HG03432 (cell line): Measurements from ENCODE around the gene SMIM5.

Source experiments
- ATAC-seq: cut with Tn5 transposase; IDR thresholded peaks from one replicate; pipeline ENCODE4 v1.9.1; 2021; ENCODE audit warnings: mild to moderate bottlenecking, moderate library complexity; ENCODE audit not compliant: unreplicated experiment

SMIM5 gene

DNA sequence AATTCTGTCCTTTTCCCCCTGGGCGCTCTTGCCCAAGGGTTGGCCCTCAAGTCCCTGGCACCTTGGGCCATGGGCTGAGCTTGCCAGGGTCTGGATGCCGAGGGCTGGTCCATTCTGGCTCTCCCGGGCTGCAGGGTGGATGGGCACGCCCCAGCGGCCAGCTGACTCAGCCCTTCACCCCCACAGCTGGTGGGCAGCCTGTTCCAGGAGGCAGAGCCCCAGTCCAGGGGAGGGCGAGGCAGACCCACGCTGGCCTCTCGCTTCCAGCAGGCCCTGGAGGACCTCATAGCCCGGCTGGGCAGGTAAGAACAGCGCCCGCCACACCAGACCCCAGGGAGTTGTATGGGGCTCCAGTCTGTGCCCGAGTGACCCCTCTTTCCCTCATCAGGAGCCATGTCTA is 30.6 kb upstream of the SMIM5 start:
- no peak for ATAC-seq

DNA sequence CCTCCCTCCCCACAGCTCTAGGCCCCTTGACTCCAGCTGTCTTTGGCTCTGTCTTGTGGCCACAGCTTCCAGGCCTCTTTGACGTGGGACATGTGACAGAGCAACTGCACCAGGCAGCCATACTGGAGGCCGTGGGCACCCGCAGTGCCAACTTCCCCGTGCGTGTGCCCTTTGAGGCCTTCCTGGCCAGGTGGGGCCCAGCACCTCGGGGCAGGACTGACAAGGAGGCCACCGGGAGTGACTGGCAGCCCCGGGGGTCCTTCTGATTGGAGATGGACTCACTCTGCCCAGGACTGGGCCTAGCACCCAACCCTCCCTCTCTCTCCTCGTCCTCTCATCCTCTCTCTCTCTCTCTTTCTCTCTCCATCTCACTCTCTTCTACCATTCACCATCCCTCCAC is 30.1 kb upstream of the SMIM5 start:
- no peak for ATAC-seq

DNA sequence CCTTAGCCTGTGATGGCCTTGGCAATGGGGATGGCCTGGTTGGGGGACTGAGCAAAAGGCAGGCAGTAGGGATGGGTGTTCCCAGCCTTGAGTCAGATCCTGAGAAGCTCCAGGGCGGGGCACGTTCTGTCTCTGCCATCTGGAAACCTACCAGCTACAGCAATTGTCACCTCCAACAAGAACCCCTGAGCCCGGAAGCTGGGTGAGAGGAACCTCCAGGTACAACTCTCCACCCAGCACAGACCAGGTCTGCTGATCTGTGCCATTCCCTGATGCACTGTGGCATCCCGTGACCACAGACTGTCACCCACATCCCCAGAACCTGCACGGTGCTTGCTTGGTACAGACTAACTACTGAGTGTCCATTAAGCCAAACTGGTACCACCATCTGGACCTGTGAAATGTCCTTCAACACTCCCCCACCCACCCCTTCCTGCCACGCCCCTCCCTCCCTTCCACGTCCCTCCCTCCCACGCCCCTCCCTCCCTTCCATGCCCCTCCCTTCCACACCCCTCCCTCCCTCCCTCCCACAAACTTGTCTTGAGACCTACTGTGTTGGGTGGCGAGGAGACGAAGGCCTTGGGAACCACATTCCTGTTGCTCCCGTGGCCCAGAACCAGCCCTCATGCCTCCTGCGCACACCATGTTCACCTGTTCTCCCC is 29.1 kb upstream of the SMIM5 start:
- ATAC-seq: no peak

DNA sequence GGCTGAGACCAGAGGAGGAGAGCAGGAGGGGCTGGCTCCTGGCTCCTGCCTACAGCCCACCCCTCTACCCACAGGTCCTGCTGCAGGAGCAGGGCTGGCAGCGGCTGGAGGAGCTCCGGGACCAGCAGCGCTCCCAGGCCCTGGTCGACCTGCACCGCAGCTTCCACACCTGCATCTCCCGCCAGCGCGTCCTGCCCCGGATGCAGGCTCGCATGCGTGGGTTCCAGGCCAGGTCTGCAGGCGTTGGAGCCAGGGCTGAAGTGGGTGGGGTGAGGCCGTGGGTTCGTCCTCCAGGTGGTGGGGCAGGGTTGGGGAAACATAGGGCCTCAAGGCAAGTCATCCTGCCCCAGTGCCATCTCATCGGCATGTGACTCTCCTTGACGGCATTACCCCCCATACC is 27.4 kb upstream of the SMIM5 start:
- no peak for ATAC-seq

DNA sequence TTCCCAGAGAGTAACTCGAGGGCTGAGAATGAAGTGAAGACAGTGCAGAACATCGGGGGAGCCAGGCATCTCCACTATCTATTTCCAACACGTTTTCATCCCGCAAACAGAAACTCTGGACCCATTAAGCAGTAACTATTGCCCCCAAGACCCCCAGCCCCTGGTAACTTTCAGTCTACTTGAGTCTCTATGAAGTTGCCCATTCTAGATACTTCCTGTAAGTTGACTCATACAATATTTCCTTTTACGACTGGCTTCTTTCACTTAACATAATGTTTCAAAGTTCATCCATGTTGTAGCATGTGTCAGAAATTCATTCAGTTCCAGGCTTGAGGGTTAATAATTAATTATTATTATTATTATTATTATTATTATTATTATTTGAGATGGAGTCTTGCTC is 26.1 kb upstream of the SMIM5 start:
- ATAC-seq: no peak

DNA sequence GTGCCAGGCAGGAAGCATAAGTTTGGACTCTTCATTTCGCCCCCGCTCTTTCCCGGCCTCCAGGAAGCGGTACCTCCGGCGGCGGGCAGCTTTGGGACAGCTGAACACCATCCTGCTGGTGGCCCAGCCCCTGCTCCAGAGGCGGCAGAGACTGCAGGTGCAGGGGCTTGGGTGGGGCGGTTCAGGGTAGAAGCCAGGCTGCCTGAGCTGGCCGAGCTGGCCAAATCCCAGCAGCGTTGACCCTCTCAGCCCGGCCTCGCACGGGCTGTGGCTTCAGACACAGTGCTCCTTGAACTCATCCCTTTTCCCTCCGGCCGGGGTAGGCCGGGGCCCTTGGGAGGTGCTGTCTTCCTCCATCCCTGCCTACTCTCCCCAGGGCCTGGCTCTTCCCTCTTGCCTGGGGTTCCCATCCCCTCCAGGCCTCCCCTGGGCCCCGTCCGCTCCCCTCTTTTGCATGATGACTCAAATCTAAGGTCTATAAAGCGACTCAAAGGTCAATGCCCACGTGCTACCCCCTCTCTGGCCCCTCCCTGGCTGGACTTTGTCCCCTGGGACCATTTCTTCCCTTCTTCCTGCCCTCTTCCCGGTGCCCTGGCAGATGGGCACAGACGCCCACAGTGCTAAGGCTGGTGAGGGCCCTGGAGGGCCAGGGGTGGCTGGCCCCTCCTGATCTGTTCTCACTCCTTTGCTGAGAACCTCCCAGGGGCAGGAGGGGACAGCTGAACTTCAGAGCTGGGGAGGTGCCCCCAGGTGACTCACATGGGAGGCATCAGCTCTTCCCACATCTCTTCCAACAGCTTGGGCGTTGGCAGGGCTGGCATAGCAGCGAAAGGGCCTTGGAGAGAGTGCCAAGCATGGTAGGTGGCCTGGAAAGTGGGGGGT is 22.9 kb upstream of the SMIM5 start:
- no peak for ATAC-seq

DNA sequence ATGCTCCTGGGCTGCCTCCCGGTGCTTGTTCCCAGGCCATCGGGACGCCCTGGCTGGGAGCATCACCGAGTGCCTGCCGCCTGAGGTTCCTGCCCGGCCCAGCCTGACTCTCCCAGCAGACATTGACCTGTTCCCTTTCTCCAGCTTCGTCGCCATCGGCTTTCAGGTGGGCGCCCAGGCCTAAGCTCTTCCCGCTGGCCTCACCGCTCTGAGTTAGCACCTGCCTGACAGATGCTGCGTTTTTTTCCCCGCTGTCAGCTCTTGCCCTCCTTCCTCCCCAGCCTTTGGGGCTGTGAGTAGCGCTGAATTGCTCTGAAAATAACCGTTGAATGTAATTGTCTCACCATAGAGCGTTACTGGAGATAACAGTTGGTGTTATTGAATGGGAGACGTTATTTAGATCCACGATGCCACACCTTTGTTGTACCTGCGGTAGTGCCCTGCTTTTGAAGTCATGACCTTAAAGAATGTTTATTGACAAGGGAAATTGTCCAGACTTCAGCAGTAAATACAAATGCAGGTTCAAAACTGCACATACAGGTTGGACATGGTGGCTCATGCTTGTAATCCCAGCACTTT is 21.3 kb upstream of the SMIM5 start:
- no peak for ATAC-seq

DNA sequence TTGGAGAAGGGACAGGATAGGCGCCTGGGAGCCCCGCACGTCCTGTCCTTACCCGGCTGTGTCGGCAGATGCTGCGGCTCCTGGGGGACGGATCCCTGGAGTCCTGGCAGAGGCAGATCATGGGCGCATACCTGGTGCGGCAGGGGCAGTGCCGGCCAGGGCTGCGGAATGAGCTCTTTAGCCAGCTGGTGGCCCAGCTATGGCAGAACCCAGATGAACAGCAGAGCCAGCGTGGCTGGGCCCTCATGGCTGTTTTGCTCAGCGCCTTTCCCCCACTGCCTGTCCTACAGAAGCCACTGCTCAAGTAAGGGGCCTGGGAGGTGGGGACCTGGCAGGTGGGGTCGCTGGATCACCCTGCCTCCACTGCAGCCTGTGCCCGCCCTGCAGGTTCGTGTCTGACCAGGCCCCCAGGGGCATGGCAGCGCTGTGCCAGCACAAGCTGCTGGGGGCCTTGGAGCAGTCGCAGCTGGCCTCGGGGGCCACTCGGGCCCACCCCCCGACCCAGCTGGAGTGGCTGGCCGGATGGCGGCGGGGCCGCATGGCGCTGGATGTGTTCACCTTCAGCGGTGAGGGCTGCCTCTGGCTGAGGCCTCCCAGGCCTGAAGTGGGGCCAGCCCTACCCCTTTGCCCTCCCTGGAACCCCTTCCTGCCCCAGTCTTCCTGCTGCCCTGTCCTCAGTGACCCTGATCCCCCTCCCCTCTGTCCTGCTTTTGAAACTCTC is 20.2 kb upstream of the SMIM5 start:
- ATAC-seq: no peak

DNA sequence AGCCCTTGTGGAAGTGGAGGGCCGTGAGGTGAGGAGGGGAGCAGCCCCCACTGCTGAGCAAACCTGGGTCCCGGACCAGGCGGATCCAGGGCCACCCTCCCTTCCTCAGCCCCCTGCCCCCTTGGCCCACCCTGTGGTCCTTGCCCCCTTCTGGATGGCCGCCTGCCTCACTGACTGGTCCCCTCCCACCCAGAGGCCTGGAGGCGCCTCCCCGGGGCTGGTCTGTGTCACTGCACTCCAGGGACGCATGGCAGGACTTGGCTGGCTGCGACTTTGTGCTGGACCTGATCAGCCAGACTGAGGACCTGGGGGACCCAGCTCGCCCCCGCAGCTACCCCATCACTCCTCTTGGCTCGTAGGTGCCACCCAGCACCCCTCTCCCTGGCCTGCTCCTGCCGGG is 19.2 kb upstream of the SMIM5 start:
- ATAC-seq: no peak

DNA sequence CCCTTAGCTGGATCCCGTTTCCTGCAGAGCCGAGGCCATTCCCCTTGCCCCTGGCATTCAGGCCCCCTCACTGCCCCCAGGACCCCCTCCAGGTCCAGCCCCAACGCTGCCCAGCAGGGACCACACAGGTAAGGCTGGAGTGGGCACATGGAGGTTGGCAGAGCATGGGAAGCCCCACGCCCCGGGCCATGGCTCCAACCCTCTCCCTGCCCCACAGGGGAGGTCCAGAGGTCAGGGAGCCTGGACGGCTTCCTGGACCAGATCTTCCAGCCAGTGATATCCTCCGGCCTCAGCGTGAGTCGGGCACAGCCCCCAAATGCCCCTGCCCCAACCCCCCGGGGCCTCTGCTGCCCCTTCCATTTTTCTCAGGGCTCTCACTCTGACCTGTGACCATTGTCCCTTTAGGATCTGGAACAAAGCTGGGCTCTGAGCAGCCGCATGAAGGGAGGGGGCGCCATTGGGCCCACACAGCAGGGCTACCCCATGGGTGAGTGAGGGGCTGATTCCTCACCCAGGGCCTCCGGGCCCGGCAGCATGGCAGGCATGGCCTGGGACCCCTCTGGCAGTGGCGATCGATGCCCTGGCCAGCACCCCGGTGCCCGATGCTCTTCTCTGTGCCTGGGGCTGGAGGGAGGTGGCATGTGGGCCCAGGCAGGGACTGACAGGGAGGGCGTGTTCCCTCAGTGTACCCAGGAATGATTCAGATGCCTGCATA is 18.5 kb upstream of the SMIM5 start:
- no peak for ATAC-seq

DNA sequence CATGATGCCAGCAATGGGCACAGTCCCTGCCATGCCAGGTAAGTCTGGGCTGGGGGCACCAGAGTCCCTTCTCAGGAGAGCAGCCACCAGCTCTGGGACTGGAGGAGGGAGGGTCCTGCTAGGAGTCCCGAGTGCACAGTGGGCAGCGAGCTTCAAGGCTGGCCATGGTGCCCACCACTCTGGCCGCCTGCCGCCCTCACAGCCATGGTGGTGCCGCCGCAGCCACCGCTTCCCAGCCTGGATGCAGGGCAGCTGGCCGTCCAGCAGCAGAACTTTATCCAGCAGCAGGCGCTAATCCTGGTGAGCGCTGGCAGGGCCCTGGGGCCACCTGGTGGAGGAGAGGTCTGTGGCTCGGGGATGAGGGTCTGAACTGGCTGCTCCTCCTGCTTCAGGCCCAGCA is 17.9 kb upstream of the SMIM5 start:
- ATAC-seq: no peak

DNA sequence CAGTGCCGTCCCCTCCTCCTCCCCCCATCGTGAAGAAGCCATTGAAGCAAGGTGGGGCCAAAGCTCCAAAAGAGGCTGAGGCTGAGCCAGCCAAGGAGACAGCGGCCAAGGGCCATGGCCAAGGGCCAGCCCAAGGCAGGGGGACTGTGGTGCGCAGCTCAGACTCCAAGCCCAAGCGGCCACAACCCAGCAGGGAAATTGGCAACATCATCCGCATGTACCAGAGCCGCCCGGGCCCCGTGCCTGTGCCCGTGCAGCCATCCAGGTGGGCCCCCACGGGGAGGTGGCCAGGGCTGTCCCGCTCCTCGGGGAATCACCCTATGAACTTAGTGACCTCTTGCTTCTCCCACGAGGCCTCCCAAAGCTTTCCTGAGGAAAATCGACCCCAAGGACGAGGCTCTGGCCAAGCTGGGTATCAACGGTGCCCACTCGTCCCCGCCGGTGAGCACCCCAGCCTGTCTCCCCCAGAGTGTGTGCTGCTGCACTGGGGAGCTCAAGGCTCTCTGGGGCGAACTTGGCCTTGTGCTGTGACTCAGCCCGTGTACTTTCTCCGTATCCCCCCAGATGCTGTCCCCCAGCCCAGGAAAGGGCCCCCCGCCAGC is 16.6 kb upstream of the SMIM5 start:
- ATAC-seq: no peak

DNA sequence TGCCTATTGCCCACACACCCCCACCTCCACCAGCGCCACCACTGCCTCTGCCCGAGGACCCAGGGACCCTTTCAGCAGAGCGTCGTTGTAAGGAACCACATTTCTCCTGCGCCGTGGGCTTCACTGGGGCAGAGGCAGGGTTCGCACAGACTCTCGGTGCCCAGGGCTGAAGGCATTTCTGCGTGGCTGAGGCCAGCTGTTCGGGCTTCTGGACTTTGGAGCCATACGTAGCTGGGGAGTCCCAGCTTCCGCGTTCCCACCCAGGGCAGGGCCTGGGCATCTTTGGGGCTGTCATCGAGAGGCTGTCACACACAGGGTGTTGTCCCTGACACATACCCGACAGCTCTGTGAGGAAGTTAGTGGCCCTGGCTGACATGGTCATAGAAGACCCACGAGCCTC is 16.0 kb upstream of the SMIM5 start:
- ATAC-seq: no peak

DNA sequence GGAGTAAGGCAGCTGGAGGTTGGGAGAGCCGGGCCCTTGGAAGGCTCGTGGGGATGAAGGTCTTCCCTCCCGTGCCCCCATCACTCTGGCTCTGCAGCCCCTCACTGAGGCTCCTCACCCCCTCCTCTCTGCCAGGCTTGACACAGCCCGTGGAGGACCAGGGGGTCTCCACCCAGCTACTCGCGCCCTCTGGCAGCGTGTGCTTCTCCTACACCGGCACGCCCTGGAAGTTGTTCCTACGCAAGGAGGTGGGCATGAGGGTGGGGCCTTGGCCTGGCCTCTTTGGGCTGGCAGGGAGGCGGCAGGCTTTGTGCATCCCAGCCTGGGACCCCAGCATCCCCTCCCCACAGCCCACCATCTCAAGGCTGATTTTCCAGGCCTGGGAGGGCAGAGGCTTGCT is 15.6 kb upstream of the SMIM5 start:
- ATAC-seq: no peak

DNA sequence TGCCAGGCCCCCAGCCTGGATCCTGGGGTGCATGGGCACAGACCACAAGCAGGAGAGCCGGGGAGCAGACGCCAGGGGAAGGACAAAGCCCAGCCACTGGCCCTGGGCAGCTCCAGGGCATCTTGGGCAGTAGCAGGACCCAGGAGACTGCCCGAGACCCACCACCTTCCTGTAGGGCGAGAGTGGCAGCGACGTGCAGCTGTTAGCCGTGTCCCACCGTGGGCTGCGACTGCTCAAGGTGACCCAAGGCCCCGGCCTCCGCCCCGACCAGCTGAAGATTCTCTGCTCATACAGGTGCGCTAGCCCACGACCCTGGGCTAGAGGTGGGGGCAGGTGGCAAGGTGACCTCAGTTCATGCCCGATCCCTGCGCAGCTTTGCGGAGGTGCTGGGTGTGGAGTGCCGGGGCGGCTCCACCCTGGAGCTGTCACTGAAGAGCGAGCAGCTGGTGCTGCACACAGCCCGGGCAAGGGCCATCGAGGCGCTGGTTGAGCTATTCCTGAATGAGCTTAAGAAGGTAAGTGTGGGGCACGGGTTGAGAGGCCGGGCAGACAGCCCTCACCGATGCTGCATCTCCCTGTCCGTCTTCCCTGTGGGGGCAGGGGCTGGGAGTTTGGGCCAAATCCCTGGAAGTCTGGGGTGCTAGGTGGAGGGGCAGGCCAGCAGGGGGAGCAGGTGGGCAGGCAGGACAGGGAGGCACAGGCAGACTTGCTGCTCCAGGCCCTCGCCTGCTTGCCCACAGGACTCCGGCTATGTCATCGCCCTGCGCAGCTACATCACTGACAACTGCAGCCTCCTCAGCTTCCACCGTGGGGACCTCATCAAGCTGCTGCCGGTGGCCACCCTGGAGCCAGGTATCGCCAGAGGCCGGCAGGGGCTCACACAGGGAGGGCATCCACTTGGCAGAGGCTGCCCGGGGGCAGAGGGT is 13.5 kb upstream of the SMIM5 start:
- ATAC-seq: no peak

DNA sequence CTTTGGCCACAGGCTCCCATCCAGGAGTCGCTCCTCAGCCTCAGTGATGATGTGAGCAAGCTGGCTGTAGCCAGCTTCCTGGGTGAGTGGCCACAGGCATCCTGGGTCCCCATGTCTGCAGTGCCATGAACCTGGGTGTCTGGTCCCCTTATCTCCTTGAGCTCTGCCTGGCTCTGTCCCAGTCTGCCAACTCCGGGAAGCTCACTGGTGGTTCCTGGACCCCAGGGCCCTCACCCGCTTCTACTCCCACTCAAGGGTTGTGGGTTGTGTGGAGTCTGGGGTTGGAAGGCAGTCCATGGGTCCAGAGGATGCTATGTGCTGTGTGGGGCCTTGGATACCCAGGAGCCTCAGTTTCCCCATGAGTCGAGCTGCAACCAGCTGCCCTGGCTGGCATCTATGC is 11.7 kb upstream of the SMIM5 start:
- no peak for ATAC-seq

DNA sequence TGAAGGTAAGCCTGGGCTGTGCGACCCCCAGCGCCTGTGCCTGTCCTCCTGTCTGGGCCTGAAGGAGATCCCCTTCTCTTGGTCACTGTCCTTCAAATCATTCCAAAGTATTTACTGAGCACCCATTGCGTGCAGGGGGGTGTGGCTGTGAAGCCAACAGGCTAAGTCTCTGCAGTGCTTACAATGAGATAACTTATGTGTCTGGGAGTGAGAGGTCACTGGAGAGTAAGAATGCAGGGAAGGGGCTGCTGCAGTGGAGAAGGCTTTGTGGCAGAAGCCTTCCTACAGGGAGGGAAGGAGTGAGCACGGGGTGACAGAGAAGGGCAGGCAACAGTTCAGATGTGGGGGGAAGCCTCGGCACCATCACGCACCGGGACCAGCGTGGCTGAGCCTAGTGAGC is 11.2 kb upstream of the SMIM5 start:
- no peak for ATAC-seq

DNA sequence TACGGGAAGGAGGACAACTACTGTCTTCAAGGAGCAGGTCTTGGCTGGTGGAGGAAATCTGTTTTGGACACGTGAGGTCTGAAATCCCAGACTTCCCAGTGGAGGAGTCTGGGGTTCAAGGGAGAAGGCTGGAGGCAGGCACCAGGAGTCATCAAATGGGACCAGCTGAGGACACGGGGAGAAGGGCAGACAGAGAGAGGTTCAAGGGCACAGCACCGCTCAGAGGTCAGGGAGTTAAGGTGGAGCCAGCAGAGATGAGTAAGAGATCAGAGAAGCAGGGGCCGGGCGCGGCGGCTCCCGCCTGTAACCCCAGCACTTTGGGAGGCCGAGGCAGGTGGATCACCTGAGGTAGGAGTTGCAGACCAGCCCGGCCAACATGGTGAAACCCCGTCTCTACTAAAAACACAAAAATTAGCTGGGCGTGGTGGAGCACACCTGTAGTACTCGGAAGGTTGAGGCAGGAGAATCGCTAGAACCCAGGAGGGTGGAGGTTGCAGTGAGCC is 10.4 kb upstream of the SMIM5 start:
- ATAC-seq: no peak

DNA sequence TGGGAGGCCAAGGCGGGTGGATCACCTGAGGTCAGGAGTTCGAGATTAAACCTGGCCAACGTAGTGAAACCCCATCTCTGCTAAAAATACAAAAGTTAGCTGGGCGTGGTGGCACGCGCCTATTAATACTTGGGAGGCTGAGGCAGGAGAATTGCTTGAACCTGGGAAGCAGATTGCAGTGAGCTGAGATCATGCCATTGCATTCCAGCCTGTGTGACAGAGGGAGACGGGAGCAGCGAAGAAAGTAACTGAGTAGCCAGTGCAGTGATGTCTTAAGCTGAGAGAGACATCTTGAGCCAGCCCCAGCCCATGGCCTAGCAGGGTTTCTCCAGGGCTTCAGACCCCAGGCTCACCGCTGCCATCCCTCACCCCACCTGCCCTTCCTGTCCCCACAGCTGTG is 9.8 kb upstream of the SMIM5 start:
- ATAC-seq: no peak
